GM21526 (cell line): ENCODE results near the gene RAVER2.
"Not testable (repeated sequence)": the region's sequence is repeated elsewhere in the genome, so short reads cannot be mapped to it uniquely, and the experiment has no call there.

Experiments used
- ATAC-seq: cut with Tn5 transposase; IDR thresholded peaks from one replicate; pipeline ENCODE4 v1.9.1; 2021; ENCODE audit warnings: moderate library complexity; ENCODE audit not compliant: unreplicated experiment, low FRiP score

RAVER2 gene

GRCh38 chr1:64748222-64748621 lies 3.3 kb downstream of the RAVER2 start:
- no peak for ATAC-seq

- no peak for ATAC-seq
Measured at GRCh38 chr1:64748706-64749105, 3.8 kb downstream of the RAVER2 start.

DNA sequence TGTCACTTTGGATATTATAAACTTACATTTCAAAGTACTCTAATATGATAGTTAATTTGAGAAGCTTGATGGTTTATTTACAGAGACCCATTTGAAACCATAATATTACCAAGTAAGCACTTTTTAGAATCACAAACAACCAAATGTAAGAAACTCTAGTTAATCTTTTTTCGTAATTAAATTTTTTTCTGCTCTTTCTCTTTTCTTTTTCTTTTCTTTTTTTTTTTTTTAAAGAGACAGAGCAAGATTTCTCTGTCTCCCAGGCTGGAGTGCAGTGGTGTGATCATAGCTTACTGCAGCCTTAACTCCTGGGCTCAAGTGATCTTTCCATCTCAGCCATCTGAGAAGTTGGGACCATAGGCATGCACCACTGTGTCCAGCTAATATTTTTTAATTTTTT lies 5.2 kb downstream of the RAVER2 start:
- no peak for ATAC-seq

GRCh38 chr1:64750875-64751274 lies 6.0 kb downstream of the RAVER2 start:
- no peak for ATAC-seq

- ATAC-seq: no peak
Measured at GRCh38 chr1:64754173-64754572, 9.3 kb downstream of the RAVER2 start.

GRCh38 chr1:64755361-64755760 lies 10.5 kb downstream of the RAVER2 start:
- no peak for ATAC-seq

- ATAC-seq: no peak
Measured at GRCh38 chr1:64756770-64757169, 11.9 kb downstream of the RAVER2 start.

- no peak for ATAC-seq
Measured at GRCh38 chr1:64757213-64757612, 12.3 kb downstream of the RAVER2 start.

- no peak for ATAC-seq
Measured at GRCh38 chr1:64758233-64758632, 13.4 kb downstream of the RAVER2 start.

GRCh38 chr1:64759968-64760367 lies 15.1 kb downstream of the RAVER2 start:
- no peak for ATAC-seq

DNA sequence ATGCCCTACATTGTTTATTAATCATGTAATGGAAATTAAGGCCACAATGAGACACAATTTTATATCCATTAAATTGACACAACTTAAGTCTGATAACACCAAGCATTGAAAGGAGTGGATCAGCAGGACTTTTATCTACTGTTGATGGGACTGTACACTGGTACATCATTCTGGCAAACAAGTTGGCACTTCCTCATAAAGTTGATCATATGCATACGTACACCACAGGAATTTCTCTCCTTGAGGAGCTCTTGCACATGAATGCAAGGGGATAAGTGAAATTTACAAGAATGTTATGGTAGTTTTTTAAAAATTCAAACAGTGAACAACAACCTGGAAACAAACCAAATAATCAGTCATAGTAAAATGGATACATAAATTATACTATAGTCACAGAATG lies 20.1 kb downstream of the RAVER2 start:
- no peak for ATAC-seq

DNA sequence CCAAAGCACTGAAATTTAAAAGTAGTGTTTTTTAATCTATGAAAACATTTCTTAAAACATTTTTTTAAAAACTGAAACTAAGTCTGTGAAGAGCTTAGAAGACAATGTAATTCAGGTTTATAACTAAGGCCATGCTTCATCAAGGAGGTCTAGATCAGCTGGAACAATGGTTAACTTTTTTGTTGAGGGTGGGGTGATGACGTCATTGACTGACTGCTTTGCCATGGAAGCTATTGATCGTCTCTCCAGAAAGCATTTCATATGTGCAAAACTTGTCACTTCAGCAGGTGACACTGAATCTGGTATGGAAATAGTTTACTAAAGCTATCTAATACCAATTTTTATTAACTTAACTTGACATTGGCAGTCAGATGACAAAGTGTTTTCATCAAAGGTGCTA lies 21.0 kb downstream of the RAVER2 start:
- ATAC-seq: no peak

DNA sequence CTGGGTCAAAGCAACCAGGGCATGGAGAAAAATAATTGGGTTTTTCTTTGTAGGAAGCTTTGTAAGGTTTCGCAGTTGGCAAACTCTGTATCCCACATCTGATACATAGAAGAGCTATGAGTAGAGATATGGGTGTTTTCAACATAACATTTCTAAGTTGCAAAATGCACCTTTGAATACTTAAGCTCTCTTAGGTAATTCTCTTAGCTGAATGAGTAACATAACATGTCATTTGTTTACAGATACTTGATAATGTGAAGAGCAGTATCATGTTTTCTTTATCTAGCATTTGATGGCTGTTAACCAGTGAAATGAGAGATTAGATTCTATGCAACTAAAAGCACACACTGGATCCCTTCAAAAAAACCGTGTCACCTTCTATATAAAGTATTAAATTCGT lies 21.6 kb downstream of the RAVER2 start:
- ATAC-seq: no peak

GRCh38 chr1:64769482-64769881 lies 24.6 kb downstream of the RAVER2 start:
- no peak for ATAC-seq

GRCh38 chr1:64769971-64770370 lies 25.1 kb downstream of the RAVER2 start:
- no peak for ATAC-seq

GRCh38 chr1:64773306-64773705 lies 28.4 kb downstream of the RAVER2 start:
- ATAC-seq: not testable (repeated sequence)

DNA sequence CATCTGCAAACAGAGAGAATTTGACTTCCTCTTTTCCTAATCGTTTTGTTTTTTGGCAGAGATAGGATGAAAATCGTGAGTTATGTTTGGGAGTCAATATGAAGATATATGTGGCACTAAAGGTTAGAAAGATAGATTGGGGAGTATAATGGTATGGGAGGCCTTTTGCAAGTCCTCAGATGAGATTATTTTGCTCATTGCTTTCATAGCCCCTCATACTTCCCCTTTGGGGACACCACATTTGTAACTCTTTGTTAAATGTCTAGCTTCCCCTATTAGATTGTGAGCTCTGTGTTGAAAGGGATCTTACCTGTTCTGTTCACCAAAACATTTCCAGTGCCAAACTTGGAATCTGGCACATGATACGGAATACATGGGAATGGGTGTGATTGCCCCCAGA lies 30.2 kb downstream of the RAVER2 start:
- no peak for ATAC-seq

GRCh38 chr1:64782044-64782443 lies 37.2 kb downstream of the RAVER2 start:
- not testable (repeated sequence) for ATAC-seq

DNA sequence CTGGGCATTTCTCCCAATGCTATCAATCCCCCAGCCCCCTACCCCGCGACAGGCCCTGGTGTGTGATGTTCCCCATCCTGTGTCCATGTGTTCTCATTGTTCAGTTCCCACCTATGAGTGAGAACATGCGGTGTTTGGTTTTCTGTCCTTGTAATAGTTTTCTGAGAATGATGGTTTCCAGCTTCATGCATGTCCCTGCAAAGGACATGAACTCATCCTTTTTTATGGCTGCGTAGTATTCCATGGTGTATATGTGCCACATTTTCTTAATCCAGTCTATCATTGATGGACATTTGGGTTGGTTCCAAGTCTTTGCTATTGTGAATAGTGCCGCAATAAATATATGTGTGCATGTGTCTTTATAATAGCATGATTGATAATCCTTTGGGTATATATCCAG lies 38.0 kb downstream of the RAVER2 start:
- ATAC-seq: not testable (repeated sequence)

GRCh38 chr1:64790832-64791487 lies 46.1 kb downstream of the RAVER2 start:
- ATAC-seq: no peak

- no peak for ATAC-seq
Measured at GRCh38 chr1:64798872-64799271, 54.0 kb downstream of the RAVER2 start.

GRCh38 chr1:64801851-64802523 lies 57.1 kb downstream of the RAVER2 start:
- no peak for ATAC-seq
